NCI-H2227 (cell line): ENCODE measurements around the gene MEGF6.
A peak's percentile ranks its signal among the peaks of the same experiment; 100 is the strongest.

Experiments used
- DNase-seq: peaks from one replicate; lab custom pipeline; 2025; ENCODE audit not compliant: unreplicated experiment; lab: John Stamatoyannopoulos, UW

Gene MEGF6

GRCh38 chr1:3506943-3507342 lies 104.4 kb downstream of the MEGF6 start:
- no peak for DNase-seq

GRCh38 chr1:3506041-3506440 lies 105.3 kb downstream of the MEGF6 start:
- no peak for DNase-seq

- no peak for DNase-seq
Observed at GRCh38 chr1:3505161-3505560, 106.1 kb downstream of the MEGF6 start.

GRCh38 chr1:3504822-3505153 lies 106.5 kb downstream of the MEGF6 start:
- DNase-seq: no peak

- no peak for DNase-seq
Observed at GRCh38 chr1:3504151-3504821, 107.0 kb downstream of the MEGF6 start.

- DNase-seq: no peak
Observed at GRCh38 chr1:3503525-3503886, 107.8 kb downstream of the MEGF6 start.

- no peak for DNase-seq
Observed at GRCh38 chr1:3502641-3503524, 108.4 kb downstream of the MEGF6 start.

GRCh38 chr1:3501856-3502640 lies 109.3 kb downstream of the MEGF6 start:
- DNase-seq: peak; percentile 19

GRCh38 chr1:3501437-3501836 lies 109.9 kb downstream of the MEGF6 start:
- no peak for DNase-seq

- DNase-seq: no peak
Observed at GRCh38 chr1:3500265-3500835, 111.0 kb downstream of the MEGF6 start.

GRCh38 chr1:3499611-3500010 lies 111.7 kb downstream of the MEGF6 start:
- DNase-seq: no peak

- no peak for DNase-seq
Observed at GRCh38 chr1:3498986-3499385, 112.3 kb downstream of the MEGF6 start.

GRCh38 chr1:3498246-3498930 lies 112.9 kb downstream of the MEGF6 start:
- DNase-seq: no peak

GRCh38 chr1:3497521-3497920 lies 113.8 kb downstream of the MEGF6 start:
- no peak for DNase-seq

GRCh38 chr1:3496916-3497315 lies 114.4 kb downstream of the MEGF6 start:
- DNase-seq: no peak

- DNase-seq: no peak
Observed at GRCh38 chr1:3495776-3496745, 115.2 kb downstream of the MEGF6 start.

GRCh38 chr1:3494321-3495308 lies 116.7 kb downstream of the MEGF6 start:
- no peak for DNase-seq

GRCh38 chr1:3492545-3493246 lies 118.6 kb downstream of the MEGF6 start:
- DNase-seq: no peak
